Tibial nerve (tissue), 4 donors: Measurements from ENCODE around the gene SPTB.

ENCODE experiments used
- CTCF ChIP-seq, 5 experiments: fragments of 200-600 bp in 3 of 5; fragments of 450-650 bp in 2 of 5; sonication (generic) in 3 of 5; IDR thresholded peaks; one replicate each; pipeline ENCODE4 v1.5.1; 2016 to 2019; ENCODE audit warnings: antibody characterized with exemption in 5 of 5, mild to moderate bottlenecking in 3 of 5, moderate library complexity in 2 of 5
- EP300 ChIP-seq, 2 donors: sonication (generic); formaldehyde crosslinking; IDR thresholded peaks; one replicate each; pipeline ENCODE4 v1.6.1; 2017; ENCODE audit warnings: antibody characterized with exemption in 2 of 2, mild to moderate bottlenecking in 1 of 2

- TF ChIP-seq CTCF (IDR thresholded peaks at IDR 0.05) (no peak), EP300 (IDR thresholded peaks at IDR 0.05) (no peak)
Observed at GRCh38 chr14:64919618-64920017, 39.9 kb upstream of the SPTB start.
